Measurements from ENCODE around the gene PDE7B.
A peak's percentile ranks its signal among the peaks of the same experiment; 100 is the strongest.

PDE7B gene

DNA sequence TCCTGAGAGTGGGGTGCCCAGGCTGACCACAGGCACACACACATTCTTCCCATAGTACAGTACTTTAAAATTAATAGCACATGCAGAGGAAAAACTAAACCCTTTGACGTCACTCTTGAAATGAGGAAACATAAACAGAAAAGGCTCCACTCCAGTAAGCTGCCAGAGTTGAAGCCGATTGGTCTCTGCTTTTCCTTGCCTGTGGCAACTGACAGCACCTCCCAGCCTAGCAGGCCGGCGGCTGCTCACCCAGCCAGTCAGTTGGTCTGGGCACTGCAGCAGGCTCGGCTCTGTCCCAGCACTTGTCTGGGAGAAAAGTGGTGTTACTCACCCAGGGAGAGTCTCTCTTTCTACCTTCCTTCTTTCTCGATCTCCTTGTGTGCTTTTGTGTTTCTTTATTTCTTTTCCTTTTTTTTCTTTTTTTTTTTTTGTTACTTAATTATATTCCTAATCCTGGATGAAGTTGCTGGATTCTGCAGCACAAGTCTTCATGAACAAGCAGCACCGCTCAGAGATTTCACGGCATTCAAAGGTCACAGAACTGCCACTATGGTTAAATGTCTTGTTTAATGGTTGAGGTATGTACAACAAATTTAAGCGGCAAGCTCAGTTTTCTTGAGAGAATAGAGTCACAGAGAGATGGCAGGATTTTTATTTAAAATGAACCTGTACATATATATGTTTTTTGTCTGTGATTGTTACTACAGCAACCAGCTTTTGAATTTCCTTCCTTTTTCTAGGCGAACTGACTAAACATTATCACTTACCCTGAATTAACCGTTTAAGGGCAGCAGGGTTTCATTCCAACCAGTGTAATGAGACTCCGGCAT is at the start of gene PDE7B:
Gene PDE7B, plus strand, starts transcription at position 260 of the 830 bp plus-strand sequence.
- peak; percentile 2 for DNase-seq

DNA sequence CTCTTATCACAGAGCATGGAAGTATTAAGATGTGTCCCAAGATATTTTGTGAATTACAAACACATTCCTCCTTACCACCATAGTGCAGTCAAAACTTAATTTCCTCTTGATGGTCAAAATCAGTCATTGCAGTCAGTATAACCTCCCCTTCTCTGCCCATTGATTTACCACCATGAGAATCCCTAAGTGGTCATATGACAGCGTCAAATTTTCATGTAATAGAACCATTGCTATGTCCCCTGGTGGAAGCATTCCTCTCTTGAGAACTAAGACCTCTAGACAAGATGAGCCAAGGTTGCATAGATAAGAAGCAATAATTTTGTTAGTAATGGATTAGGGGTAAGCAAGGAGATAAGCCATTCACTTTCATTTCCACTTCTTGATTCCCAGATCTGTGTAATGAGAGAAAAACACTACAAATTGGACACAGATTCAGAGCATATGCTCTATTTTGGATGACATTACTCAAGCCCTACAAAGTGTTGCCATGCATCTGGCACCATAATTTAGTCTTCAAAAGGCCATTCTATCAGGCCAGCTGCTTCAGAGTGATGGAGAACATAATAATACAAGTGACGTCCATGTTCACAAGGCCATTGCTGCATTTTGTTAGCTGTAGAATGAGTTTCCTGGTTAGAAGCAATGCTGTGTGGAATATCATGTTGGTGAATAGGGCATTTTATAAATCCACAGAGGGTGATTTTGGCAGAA is 49.6 kb upstream of the PDE7B start:
- DNase-seq: no peak

- no peak for DNase-seq
These were observed 41.0 kb upstream of the PDE7B start for GRCh38 chr6:135810486-135810885.

GRCh38 chr6:135811170-135811569 is 40.3 kb upstream of the PDE7B start:
- DNase-seq: no peak

DNA sequence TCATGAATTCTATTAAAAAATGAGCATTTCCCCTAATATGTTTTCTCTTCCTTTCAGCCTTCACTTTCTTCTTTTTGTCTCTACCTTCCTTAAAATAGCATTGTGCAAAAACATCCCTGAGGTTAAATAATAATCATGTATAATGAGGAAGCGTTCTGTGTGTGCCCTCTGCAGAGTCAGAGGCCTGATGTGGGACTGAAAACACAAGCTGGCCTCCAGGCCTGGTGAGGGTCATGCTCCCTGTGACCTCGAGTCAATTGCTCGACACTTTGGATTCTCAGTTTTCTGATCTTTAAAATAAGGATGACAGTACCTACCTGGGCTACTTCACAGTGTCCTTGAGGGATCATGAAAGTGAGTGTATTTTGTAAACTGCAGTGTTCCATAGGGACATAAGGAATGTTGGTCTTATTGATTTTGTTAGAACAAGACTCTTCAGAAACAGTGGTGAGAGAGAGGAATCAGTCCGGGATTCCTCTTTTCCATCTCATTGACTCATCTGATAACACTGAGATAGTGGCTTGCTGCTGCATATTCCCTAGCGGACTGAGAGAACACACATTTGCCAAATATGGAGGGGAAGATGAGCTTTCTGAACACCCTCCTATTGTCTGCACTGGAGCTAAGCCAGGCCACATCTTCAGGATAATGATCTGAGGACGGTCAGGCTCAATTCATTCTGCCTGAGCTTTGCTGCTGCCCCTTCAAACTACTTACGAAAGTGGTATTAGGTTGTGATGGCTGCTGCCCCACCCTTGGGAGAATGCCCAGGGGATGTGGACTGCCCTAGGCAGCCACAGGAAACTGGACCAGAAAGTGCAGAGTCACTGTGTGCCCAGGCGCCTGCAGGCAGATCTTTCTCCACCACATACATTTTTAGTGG is 39.6 kb upstream of the PDE7B start:
- no peak for DNase-seq

DNA sequence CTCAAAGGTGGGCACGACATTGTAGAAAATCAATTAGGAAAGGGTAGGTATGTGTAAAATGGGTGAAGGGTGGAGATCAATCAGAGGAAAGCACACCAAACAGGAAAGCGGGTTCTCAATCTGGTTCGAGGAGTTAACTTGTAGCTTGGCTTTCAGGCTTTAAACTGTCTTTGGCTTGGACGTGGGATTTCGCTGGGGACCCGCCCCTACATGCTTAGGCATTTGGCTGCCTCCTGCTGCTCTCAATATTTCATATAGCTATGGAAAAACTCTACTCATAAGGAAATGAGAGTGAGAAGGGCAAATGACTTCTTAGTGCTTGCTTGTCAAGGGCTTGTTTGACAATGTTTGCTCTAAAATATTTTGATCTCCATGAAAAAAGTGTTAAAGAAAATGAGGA is 38.1 kb upstream of the PDE7B start:
- no peak for DNase-seq

- no peak for DNase-seq
These were observed 37.5 kb upstream of the PDE7B start for GRCh38 chr6:135814043-135814442.

DNA sequence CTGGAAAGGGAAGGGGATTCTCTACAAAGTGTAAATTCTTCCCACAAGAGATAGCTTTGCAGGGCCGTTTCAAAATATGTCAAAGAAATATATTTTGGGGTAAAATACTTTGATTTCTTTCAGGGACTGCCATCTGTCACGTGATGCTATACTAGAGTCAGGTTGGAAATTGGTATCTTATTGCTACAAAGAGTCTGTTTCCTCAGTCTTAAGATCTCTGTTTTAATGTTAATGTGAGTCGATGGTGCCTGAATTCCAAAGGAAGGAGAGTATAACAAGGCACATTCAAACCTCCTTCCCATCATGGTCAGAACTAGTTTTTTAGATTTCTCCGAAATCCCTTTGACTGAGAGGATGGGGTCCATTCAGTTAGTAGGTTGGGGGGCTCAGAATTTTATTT is 36.3 kb upstream of the PDE7B start:
- DNase-seq: no peak

DNA sequence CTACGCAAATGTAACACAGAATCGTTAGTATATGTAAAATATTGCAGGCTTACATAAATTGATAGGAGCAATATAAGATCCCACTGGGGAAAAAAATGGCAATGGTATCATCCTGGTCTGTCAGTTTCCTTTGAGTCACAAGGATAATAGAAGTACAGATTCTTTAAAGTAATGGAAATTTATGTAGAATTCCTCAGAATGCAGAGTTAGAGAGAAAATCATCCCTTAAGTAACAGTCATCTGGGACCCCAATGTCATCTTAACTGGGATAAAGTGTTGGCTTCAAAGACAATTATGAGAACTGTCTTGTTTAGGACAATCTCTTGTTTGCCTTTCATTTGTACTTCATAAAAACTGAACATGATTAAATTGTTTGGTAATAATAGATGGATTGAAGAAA is 34.5 kb upstream of the PDE7B start:
- no peak for DNase-seq

DNA sequence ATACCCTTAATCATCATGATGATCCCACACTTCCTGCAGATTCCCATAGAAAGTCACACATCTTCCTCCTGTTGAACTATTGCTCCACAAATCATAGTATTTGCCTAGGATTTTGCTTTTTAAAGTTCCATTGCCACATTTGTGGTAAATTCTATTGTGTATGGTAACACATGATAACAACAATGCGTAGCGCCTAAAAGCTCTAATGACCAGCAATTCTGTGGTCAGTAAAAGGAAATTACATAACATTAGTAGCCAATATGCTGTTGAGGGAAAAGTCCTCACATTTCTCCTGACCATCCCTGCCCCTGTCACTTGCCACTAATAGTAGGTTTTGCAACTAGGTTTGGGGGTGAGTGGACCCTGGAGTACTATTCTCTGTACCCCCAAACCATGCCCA is 31.8 kb upstream of the PDE7B start:
- no peak for DNase-seq

DNA sequence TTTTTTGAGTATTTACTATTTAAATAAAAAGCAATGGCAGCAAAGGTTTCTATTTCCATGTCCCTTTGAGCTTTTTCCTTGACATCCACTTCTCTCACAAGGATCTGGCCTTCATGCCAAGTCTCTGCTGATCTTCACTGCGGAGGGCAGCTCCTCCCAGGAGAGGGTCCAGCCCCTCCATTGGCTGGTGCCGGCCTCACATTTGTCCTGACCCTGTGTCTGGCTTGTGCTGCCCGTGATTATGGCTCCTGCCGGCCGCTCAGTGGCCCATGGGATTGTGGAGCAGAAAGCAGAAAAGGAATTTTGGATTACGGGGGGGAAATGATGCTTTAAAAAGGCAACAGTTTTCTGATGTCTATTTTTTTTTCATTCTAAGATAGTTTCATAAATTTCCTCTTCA is 31.2 kb upstream of the PDE7B start:
- DNase-seq: no peak

GRCh38 chr6:135823851-135824250 is 27.6 kb upstream of the PDE7B start:
- no peak for DNase-seq

DNA sequence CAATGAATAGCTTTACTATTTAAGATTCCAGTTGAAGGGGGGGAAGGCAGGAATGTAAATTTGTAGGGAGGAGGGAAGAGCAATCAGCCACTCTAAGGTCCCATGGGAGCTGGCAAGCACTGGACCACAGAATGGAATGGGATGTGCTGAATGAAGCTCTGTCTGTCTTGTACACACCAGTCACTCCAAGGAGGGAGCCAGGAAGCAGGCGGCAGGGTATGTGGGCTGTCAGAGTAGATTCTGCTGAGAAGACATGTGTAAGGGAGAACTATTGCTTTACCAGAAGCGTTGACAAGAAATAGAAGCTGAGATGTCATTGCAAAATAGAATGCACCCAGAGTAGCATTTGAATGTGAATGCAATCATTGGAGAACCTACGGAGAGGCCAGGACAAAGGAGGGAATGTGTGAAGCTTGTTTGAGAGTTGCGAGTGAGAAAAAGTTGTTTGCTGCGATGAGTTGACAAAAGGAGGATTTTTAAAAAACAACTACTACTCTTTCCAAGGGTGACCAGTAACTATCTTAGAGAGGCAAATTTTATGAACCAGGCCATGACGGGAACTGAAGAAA is 25.2 kb upstream of the PDE7B start:
- DNase-seq: no peak

DNA sequence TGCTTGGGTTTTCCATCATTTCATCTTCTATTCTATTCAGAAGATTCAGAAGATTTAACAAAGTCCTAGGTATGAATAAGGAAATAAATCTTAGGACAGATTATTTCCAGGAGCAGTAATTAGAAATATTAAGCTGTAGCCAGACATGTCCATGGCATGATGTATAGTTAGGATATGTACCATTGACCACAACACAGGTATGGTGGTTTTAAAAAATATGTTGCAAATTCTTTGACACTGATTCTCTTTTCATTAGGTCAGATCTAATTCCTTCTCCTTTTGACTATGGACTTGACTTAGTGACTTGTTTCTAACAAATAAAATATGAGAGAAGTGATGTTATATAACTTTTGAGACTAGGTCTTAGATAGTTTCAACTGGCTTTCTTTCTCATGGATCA is 23.5 kb upstream of the PDE7B start:
- no peak for DNase-seq

DNA sequence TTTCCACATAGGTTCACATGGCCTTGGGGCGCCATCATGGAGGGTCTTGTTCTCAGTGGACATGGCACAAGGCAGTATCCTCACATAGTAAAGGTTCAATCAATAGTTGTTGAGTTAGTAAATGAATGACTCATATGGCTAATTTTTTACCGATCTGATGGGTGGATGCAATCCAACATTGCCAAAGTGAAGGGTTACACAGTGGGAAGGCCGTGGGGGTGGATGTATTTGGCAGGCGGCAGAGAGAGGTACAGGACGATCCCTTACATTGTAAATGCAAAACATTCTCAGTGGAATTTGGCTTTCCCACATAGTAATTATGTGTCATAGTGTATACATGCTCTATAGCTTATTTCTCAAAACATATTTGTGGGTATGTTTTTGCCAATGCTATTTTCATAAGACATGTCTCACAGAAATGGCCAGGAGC is 21.0 kb upstream of the PDE7B start:
- DNase-seq: no peak

GRCh38 chr6:135831016-135831415 is 20.5 kb upstream of the PDE7B start:
- DNase-seq: no peak

- no peak for DNase-seq
These were observed 19.3 kb upstream of the PDE7B start for GRCh38 chr6:135832166-135832565.

- DNase-seq: no peak
These were observed 17.7 kb upstream of the PDE7B start for GRCh38 chr6:135833771-135834170.

DNA sequence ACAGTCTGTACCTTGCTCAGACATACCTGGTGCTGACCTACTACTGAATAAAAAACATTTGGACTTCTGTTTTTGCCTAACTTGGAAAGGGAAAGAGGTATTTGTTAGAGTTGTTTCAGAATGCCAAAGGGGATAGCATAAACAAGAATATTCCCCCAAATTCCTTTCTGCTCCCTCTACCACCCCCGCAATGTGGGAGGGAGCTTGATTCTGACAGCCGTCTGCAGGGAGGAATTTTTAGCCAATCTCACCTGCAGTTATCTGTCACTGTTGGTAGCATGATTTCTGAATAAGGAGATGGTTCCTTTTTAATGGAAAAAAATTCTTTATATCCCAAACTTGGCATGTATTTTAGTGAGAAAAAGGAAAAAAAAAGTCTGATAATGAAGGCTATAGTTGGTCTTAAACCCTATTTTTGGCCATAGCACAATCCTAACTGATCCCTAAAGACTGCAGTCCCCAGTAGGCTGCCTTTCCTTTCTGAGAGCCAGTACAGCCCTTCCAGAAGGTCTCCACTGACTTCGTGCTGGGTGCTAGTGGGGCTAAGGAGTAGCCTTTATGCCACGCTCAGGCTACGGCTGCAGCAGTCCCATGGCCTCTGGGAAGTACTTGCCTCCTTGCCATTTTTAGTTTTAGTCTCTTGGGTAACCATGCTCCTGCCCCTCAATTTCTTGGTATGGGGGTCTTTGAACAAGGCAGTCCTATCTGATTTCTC is 13.6 kb upstream of the PDE7B start:
- DNase-seq: no peak

DNA sequence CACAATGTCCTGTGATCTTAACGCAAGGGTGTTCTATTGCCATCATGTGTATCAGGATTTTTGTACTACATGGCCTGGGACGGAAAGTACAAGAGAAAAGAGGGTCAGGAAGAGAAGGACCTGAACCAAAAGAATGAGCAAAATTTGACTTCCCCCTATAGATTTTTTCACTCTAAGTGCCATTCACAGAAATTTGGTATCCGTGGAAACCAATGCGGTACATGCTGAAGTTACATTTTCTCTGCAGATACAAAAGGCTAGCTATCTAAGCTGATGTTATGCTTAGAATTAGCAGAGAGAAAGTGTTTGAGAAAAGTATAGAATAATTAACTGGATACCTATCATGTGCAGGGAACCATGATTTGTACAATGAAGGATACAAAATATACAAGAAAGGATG is 12.4 kb upstream of the PDE7B start:
- no peak for DNase-seq

DNA sequence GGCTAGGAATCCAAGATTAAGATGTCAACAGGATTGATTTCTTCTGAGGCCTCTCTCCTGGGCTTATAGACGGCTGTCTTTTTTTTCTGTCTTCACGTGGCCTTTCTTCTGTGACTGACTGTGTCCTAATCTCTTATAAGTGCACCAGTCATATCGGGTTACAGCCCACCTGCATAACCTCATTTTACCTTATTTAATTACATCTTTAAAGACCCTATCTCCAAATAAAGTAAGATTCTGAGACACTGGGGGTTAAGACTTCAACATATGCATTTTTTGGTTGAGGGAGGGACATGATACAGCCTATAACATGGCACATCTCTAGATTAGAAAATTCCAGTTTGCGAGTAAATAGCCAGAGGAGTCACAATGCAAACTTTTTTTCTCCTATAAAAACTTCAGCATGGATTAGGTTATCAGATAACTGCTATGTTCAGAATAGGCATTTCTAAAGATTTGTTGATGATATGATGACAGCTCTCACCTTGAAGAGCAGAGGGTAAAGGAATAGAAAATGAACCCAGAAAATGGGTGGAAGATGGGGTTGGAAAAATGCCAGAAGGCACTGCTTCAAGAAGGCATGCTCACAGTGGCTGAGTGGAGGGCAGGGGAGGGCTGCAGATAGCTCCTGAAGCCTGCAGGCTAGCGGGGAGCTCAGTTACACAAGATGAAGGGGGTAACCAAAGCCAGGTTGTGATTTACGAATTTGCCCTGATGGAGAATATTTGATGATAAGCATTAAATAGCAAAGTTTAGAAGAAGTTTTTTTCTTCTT is 8.7 kb upstream of the PDE7B start:
- no peak for DNase-seq

GRCh38 chr6:135850882-135851281 is 619 bp upstream of the PDE7B start:
- no peak for DNase-seq
